ENCODE measurements around the gene S100A6. TPM values are rescaled to one million over a fixed set of nuclear protein-coding genes. Genes with fewer than 3 reads are reported as not detected.
"Not testable (repeated sequence)": the region's sequence is repeated elsewhere in the genome, so short reads cannot be mapped to it uniquely, and the experiment has no call there.

Gene S100A6
- total RNA-seq, 4 donors from 2014 or later = 595 to 840 (median 634) TPM

DNA sequence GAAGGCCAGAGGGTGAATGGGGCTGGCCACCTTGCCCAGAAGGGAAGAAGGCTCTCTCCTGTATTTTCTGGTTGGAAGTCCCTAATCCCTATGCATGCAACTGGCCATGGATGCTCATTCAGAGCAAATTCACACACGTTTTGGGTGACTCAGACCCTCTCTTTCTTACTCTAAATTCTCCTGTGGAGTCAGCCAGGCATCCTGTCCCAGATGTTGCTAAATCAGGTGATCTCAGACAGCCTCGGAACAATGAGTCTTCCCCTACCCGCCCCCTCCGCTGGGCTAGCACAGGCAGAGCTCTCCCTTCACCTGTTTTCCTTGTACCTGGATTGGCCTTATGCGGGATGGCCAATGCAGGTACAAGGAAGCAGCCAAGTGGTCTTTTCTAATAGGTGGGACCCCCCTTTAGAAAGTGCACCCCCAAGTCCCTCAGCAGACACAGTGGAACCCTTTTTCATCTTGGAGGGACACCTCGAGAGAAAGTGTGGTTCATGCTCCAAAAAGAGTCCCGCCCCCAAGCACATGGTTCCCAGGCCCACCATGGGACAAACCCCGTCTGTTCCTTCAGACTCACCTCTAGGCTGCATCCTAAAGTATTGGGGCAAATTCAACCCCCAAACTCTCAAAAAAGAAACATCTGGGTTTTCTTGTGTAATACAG lies 8.6 kb downstream of the S100A6 start:
- Histone ChIP-seq H3K27me3 (no peaks in the 10 kb centered on the region), H3K4me1 (peaks cover 0 to 21% (median 0%) of the 10 kb centered on the region in 3 donors), H3K36me3 (peaks cover 0 to 4% of the 10 kb centered on the region in 2 donors), H3K4me3 (no peak overlapping the region), H3K27ac (no peak overlapping the region), H3K9me3 (no peaks in the 10 kb centered on the region)
- no peak for ATAC-seq
- WGBS, 2 donors (ENCODE audit: low coverage in 1 of 2) = 72 to 75% methylated on average over 4 to 7 of the region's 8 CpGs
- TF ChIP-seq POLR2AphosphoS5 (IDR thresholded peaks at IDR 0.05) = no peak
- TF ChIP-seq POLR2A (IDR thresholded peaks at IDR 0.05) = no peak
- no peak for TF ChIP-seq EP300 (IDR thresholded peaks at IDR 0.05)
- TF ChIP-seq, protein P1, sequence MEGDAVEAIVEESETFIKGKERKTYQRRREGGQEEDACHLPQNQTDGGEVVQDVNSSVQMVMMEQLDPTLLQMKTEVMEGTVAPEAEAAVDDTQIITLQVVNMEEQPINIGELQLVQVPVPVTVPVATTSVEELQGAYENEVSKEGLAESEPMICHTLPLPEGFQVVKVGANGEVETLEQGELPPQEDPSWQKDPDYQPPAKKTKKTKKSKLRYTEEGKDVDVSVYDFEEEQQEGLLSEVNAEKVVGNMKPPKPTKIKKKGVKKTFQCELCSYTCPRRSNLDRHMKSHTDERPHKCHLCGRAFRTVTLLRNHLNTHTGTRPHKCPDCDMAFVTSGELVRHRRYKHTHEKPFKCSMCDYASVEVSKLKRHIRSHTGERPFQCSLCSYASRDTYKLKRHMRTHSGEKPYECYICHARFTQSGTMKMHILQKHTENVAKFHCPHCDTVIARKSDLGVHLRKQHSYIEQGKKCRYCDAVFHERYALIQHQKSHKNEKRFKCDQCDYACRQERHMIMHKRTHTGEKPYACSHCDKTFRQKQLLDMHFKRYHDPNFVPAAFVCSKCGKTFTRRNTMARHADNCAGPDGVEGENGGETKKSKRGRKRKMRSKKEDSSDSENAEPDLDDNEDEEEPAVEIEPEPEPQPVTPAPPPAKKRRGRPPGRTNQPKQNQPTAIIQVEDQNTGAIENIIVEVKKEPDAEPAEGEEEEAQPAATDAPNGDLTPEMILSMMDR (IDR thresholded peaks at IDR 0.05) = no peak

DNA sequence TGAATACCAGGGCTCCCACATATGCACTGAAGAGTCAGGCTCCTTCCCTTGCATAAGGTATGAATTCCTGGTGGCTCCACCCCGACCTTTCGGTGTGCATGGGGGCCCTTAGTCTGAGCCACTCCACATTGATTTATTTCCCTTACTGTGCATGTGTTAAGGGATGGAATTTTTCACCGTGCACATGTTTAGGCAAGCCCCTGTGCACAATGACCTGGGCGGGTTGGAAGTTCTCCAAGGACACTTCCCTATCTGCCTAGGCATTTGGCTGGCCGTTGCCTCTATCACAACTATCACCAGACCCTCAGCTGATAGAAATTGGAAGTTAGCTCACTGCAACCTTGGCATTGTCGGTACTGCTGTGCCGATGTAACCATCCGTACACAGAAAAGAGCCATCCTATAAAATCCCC lies 9.7 kb downstream of the S100A6 start:
- ATAC-seq = no peak
- Histone ChIP-seq H3K9me3 (no peaks in the 10 kb centered on the region), H3K27me3 (no peaks in the 10 kb centered on the region), H3K4me1 (peaks cover 0 to 12% (median 0%) of the 10 kb centered on the region in 3 donors), H3K36me3 (peaks cover 0 to 4% of the 10 kb centered on the region in 2 donors), H3K27ac (no peak overlapping the region), H3K4me3 (no peak overlapping the region)
- 56 to 69% methylated on average over 7 of the region's 8 CpGs for WGBS, 2 donors (ENCODE audit: low coverage in 1 of 2)
- TF ChIP-seq EP300 (IDR thresholded peaks at IDR 0.05) (no peak), POLR2A (IDR thresholded peaks at IDR 0.05) (no peak), POLR2AphosphoS5 (IDR thresholded peaks at IDR 0.05) (no peak)
- TF ChIP-seq, protein P1 (IDR thresholded peaks at IDR 0.05) = no peak

DNA sequence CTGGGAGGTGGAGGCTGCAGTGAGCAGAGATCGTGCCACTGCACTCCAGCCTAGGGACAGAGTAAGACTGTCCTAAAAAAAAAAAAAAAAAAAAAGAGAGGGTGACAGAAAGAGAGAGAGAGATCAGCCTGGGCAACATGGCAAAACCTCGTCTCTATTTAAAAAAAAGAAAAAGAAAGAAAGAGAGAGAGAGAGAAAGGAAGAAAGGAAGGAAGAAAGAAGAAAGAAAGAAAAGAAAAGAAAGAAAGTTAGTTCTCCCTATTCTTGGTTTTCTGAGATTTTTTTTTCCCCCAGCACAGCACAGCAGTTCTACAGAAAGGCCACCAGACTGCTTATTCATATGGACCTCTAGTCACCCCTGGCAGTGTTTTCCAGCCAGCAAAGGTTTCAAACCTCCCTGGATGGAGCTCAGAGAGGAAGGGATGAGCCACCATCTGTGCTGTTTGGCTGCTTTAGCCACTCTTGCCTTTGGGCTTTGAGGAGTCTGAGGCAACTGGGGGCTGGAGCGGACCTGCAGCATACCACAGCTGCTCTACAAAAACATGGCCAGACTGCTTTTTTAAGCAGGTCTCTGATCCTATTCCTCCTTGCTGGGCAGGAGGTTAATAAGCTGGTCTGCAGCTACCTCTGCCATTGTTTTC lies 10.6 kb downstream of the S100A6 start:
- Histone ChIP-seq H3K27ac (no peak overlapping the region), H3K36me3 (peaks cover 0 to 4% of the 10 kb centered on the region in 2 donors)
- ATAC-seq = peak; percentile 87

DNA sequence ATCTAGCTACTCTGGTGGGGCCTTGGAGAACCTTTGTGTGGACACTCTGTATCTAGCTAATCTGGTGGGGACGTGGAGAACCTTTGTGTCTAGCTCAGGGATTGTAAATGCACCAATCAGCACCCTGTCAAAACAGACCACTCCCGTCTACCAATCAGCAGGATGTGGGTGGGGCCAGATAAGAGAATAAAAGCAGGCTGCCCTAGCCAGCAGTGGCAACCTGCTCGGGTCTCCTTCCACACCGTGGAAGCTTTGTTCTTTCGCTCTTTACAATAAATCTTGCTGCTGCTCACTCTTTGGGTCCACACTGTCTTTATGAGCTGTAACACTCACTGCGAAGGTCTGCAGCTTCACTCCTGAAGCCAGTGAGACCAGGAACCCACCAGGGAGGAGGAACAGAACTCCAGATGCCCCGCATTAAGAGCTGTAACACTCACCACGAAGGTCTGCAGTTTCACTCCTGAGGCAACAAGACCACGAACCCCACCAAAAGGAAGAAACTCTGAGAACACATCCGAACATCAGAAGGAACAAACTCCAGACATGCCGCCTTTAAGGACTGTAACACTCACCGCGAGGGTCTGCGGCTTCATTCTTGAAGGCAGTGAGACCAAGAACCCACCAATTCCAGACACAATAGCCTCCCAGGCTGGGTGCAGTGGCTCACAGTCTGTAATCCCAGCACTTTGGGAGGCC lies 13.3 kb downstream of the S100A6 start:
- not testable (repeated sequence) for H3K4me1 ChIP-seq, H3K9me3 ChIP-seq, H3K27me3 ChIP-seq, ATAC-seq, H3K4me3 ChIP-seq, H3K27ac ChIP-seq, H3K36me3 ChIP-seq
- 59 to 87% methylated on average over 3 to 6 of the region's 14 CpGs for WGBS, 2 donors (ENCODE audit: low coverage in 1 of 2)

More for the DNA sequence above, 10.6 kb downstream of the S100A6 start:
- Histone ChIP-seq H3K4me1 (peaks cover 0 to 8% (median 0%) of the 10 kb centered on the region in 3 donors), H3K27me3 (no peaks in the 10 kb centered on the region), H3K9me3 (no peaks in the 10 kb centered on the region), H3K4me3 (no peak overlapping the region)
- TF ChIP-seq POLR2A (IDR thresholded peaks at IDR 0.05) = no peak
- TF ChIP-seq POLR2AphosphoS5 (IDR thresholded peaks at IDR 0.05) = no peak
- TF ChIP-seq, protein P1 (IDR thresholded peaks at IDR 0.05) = peak in 1 of 4 experiments; percentile 8
- no peak for TF ChIP-seq EP300 (IDR thresholded peaks at IDR 0.05)
- 27 to 60% methylated on average over 1 to 2 of the region's 3 CpGs for WGBS, 2 donors (ENCODE audit: low coverage in 1 of 2)

DNA sequence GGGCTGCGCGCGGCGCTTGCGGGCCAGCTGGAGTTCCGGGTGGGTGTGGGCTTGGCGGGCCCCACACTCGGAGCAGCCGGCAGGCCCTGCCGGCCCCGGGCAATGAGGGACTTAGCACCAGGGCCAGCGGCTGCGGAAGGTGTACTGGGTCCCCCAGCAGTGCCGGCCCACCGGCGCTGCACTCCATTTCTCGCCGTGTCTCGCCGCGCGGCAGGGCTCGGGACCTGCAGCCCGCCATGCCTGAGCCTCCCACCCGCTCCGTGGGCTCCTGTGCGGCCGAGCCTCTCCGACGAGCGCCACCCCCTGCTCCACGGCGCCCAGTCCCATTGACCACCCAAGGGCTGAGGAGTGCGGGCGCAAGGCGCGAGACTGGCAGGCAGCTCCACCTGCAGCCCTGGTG lies 14.0 kb downstream of the S100A6 start:
- H3K27ac ChIP-seq, ATAC-seq, H3K36me3 ChIP-seq, H3K4me1 ChIP-seq, H3K4me3 ChIP-seq, H3K9me3 ChIP-seq, H3K27me3 ChIP-seq: not testable (repeated sequence)
- WGBS, 2 donors (ENCODE audit: low coverage in 1 of 2) = 95% methylated on average over 12 of the region's 37 CpGs; no CpG with 5 or more reads in 1 of the 2 donors

Measured in gastroesophageal sphincter (tissue), 4 donors.